ACHN (cell line): Measurements from ENCODE around the gene CNNM3.

Experiments used
- DNase-seq: peaks from one replicate; pipeline ENCODE4 v3.0.0-alpha.2; 2015
- in situ Hi-C: cut with HindIII; loops from 2 replicates; pipeline ENCODE4 v1.10.0; 2017; ENCODE audit warnings: low sequenced_read_pairs, low pct_ligation_motif_present, low pct_unique_long_range_greater_than_20kb

Gene CNNM3

GRCh38 chr2:96832754-96833507 is 16.9 kb downstream of the CNNM3 start:
- in situ Hi-C loops, result no loop called here
- peak; percentile 20 for DNase-seq

GRCh38 chr2:96835830-96836229 is 19.8 kb downstream of the CNNM3 start:
- in situ Hi-C loops, result no loop called here
- no peak for DNase-seq

GRCh38 chr2:96837575-96837974 is 21.5 kb downstream of the CNNM3 start:
- in situ Hi-C loops, result no loop called here
- no peak for DNase-seq

- no peak for DNase-seq
- in situ Hi-C loops, result no loop called here
Observed at GRCh38 chr2:96838345-96839292, 22.6 kb downstream of the CNNM3 start.

DNA sequence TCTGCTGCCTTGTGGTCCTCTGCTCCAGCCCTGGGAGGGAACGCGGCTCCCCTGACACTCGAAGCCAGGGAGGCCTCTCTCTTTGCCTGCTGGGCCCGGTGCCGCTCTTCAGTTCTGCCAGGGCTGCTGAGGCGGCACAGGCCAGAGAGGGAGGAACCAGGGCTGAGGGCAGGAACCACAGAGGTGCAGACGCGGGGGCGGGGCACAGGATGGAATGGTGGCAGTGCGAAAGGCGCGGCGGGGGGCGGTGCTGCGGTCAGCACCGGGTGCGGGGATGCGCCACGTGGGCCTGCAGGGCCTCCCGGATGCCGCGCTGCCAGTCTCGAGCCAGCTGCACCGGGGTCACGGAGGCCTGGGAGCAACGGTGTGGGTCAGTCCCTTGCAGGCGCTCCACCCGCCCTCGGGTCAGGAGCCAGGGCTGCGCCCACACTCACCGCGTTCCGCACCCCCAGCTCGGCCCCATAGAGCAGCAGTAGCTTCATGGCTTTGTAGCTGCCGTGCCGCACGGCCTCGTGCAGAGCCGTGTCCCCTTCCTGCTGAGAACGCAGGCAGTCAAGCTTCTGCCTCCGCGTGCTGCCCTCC is 23.3 kb downstream of the CNNM3 start:
- no peak for DNase-seq

DNA sequence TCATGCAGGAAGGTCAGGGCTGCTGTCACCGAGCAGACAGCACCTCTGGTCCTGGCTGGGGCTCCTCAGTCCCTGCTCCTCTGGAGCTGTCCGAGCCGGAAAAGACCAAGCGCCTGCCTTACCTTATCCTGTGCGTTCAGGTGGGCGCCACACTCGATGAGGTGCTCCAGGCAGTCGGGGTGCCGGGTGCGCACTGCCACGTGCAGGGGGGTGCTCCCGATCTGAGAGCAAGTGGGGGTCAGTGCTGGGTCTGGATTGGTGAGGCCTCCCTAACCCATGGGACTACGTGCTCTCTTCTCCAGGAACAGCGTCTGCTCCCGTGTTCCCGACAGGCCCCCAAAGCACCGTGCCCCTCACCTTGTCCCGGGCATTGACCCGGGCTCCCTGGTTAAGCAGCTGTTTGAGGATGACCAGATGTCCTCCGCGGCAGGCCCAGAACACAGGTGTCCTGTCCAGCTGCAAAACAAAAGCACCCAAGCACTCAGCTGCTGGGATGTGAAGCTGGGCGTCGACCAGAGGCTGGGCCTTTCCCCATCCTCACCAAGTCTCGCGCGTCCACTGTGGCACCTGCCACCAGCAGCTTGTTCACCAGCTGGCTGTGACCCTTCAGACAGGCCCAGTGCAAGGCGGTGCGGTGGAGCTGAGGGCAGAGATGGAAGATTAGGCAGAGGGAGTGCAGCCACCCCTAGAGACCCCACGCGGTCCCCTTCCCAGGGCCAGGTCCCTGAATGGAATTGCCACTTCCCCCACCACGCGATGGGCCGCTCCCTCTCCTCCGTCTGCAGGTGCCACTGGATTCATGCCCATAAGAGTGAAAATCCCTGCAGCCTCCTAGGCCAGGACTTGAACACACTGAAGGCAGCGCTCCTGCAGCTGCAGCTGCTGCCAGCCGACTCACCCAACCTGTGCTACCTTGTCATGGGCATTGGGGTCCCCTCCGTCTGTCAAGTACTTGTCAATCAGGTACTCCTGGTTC is 24.1 kb downstream of the CNNM3 start:
- in situ Hi-C loops, result no loop called here
- DNase-seq, result no peak

More for the DNA sequence above, 23.3 kb downstream of the CNNM3 start:
- in situ Hi-C loops, result no loop called here

- in situ Hi-C loops, result no loop called here
- no peak for DNase-seq
Observed at GRCh38 chr2:96841701-96842495, 25.8 kb downstream of the CNNM3 start.

- in situ Hi-C loops, result no loop called here
- DNase-seq, result no peak
Observed at GRCh38 chr2:96842600-96842999, 26.5 kb downstream of the CNNM3 start.

- DNase-seq, result no peak
- in situ Hi-C loops, result no loop called here
Observed at GRCh38 chr2:96843538-96844268, 27.6 kb downstream of the CNNM3 start, which contains the start of gene ANKRD23. Gene ANKRD23, minus strand, starts transcription at chr2:96844021. Its CDS starts 29 bp downstream, at chr2:96843992.

DNA sequence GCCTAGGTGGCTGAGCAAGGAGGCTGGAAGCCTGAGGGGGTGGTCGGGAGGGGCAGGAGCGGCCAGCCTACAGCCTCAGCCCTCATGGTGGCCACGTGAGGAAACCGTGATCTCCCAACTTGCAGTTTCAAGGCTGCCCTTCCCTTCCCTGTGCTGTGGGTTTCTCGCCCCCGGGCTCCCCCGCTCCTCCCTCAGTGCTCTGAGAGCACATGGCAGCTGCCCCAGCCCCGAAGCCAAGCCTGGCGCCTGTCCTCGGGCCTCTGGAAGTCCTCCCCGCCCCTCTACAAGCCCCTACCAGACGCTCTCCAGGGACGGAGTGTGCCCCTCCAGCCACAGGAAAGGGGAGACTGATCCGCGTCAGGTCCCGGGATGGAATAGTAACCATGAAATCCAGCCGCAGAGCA is 28.3 kb downstream of the CNNM3 start:
- no peak for DNase-seq
- in situ Hi-C loops, result no loop called here

DNA sequence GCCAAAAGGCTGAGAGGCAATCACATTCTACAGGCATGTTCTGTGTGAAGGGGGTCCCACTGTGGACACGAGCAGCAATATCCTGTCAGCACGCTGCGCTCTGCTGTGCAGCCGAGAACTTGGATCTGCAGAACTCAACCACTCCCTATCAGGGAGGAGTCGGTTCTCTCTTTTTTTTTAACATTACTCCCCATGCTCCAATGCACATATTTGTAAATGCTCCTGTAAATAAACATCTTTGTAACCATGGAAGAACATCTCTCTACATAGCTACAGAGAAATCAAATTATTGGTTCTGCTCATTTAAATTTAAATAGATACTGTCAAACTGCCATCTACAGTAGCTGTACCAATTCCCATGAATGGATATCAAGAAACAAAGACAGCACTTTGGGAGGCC is 30.8 kb downstream of the CNNM3 start:
- in situ Hi-C loops, result no loop called here
- no peak for DNase-seq

DNA sequence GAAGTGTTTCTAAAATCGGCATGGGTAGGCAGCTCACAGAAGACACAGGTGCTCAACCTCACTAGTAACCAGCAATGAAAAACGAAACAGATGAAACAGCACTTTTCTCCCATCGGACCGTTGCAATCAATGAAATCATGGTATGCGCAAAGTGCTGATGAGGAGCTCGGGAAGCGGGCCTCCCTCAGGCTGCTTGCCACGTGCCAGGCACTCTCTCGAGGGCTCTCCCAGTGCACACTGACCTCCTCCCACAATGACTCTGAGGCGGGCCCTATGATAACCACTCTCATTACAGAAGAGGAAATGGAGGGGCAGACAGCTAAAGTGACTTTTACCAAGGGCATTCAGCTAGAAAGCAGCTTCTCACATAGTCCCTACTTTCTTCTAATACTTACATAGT is 31.5 kb downstream of the CNNM3 start:
- in situ Hi-C loops, result no loop called here
- DNase-seq, result no peak

GRCh38 chr2:96848264-96848663 is 32.2 kb downstream of the CNNM3 start:
- in situ Hi-C loops, result no loop called here
- no peak for DNase-seq

- in situ Hi-C loops, result no loop called here
- DNase-seq, result no peak
Observed at GRCh38 chr2:96852667-96853066, 36.6 kb downstream of the CNNM3 start.

- in situ Hi-C loops, result no loop called here
- no peak for DNase-seq
Observed at GRCh38 chr2:96853321-96853720, 37.3 kb downstream of the CNNM3 start.

DNA sequence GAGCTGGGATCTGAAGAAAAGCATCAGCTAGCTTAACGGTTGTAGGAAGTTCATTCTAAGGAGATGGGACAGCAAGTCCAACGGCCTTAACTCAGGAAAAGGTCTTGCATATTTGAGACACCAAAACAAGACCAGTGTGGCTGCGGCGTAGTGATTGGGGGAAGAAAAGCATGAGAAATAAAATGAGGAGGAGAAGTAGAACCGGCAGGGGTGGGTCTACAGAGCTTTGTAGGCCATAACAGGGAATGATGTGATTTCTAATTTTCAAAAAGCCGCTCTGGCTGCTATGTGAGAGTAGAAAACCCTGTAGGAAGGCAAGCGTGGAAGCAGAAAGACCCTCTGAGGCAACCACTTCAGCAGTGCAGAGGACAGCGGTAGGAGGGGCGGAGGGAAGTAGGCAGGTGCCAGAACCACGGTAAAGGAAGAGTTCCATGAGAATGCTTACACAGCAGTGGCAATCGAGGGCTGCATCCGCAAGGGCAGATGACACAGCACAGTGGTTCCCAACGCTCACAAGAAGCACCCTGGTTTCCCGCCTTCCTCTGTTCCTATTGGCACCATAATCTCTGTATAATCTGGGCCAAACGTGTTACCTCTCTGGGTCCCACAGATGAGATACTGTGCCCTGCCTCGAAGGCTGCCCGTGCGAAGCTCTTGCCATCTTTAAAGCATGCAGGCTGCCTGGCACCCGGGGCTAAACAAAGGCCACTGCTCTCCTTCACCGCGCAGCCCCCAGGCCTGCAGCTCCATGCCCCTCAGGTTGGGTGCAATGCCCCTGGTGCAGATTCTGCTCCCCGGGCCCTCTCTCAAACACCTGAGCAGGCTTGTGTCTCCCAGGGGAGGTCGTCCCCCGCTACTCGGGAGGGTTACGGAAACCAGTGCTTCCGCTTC is 41.0 kb downstream of the CNNM3 start:
- peak; percentile 32 for DNase-seq
- in situ Hi-C loops, result no loop called here
